Muscle of back (tissue), 11 donors: ENCODE data around the gene UBE2U. TPM values are rescaled to one million over a fixed set of nuclear protein-coding genes. Genes with fewer than 3 reads are reported as not detected.
"Not testable (repeated sequence)": the region's sequence is repeated elsewhere in the genome, so short reads cannot be mapped to it uniquely, and the experiment has no call there.

Experiments used
- DNase-seq, 3 donors: peaks; one replicate each; pipeline versions ENCODE4 v3.0.0 to v3.0.0-alpha.2; 2013
- polyA plus RNA-seq, 10 donors: library from polyadenylated mRNA; unstranded; fragments of 120-200 nt; gene quantifications; one replicate each; pipeline ENCODE4 v1.2.1, GENCODE V29; 2013; ENCODE audit not compliant: insufficient read length in 10 of 10

UBE2U gene
- polyA plus RNA-seq, 10 donors: not detected

- DNase-seq: peak in 1 of 3 donors; percentile 49
Observed at GRCh38 chr1:64240206-64240605, 36.8 kb downstream of the UBE2U start.

- no peak for DNase-seq
Observed at GRCh38 chr1:64241069-64241468, 37.6 kb downstream of the UBE2U start.

- peak; percentile 31 to 66 (median 38) for DNase-seq
Observed at GRCh38 chr1:64242895-64243756, 39.7 kb downstream of the UBE2U start.

- no peak for DNase-seq
Observed at GRCh38 chr1:64243757-64244080, 40.3 kb downstream of the UBE2U start.

- no peak for DNase-seq
Observed at GRCh38 chr1:64245495-64245894, 42.1 kb downstream of the UBE2U start.

- DNase-seq: peak in 2 of 3 donors; percentile 21 to 62
Observed at GRCh38 chr1:64246294-64246917, 43.0 kb downstream of the UBE2U start.

- no peak for DNase-seq
Observed at GRCh38 chr1:64248065-64248464, 44.6 kb downstream of the UBE2U start.

GRCh38 chr1:64250472-64250871, 47.0 kb downstream of the UBE2U start:
- DNase-seq: not testable (repeated sequence)

- DNase-seq: no peak
Observed at GRCh38 chr1:64251971-64252370, 48.5 kb downstream of the UBE2U start.

GRCh38 chr1:64257233-64257632, 53.8 kb downstream of the UBE2U start:
- not testable (repeated sequence) for DNase-seq

- not testable (repeated sequence) for DNase-seq
Observed at GRCh38 chr1:64258444-64258843, 55.0 kb downstream of the UBE2U start.

- no peak for DNase-seq
Observed at GRCh38 chr1:64263335-64263734, 59.9 kb downstream of the UBE2U start.

- no peak for DNase-seq
Observed at GRCh38 chr1:64263856-64264255, 60.4 kb downstream of the UBE2U start.

GRCh38 chr1:64265141-64265540, 61.7 kb downstream of the UBE2U start:
- no peak for DNase-seq

GRCh38 chr1:64266991-64267390, 63.6 kb downstream of the UBE2U start:
- no peak for DNase-seq

- peak; percentile 76 to 87 (median 83) for DNase-seq
Observed at GRCh38 chr1:64268653-64269557, 65.5 kb downstream of the UBE2U start.

- DNase-seq: no peak
Observed at GRCh38 chr1:64269558-64269884, 66.1 kb downstream of the UBE2U start.

GRCh38 chr1:64280001-64280400, 76.6 kb downstream of the UBE2U start:
- DNase-seq: no peak

- DNase-seq: peak in 2 of 3 donors; percentile 43 to 82
Observed at GRCh38 chr1:64282351-64282750, 78.9 kb downstream of the UBE2U start.

- DNase-seq: no peak
Observed at GRCh38 chr1:64287071-64287470, 83.6 kb downstream of the UBE2U start.

- no peak for DNase-seq
Observed at GRCh38 chr1:64290420-64290819, 87.0 kb downstream of the UBE2U start.

GRCh38 chr1:64291931-64292330, 88.5 kb downstream of the UBE2U start:
- DNase-seq: no peak
